Suppressor macrophage treated with lipopolysaccharide for 4 hours (primary cell): ENCODE data around the gene ATXN2.
A peak's percentile ranks its signal among the peaks of the same experiment; 100 is the strongest.
"Not testable (repeated sequence)": the region's sequence is repeated elsewhere in the genome, so short reads cannot be mapped to it uniquely, and the experiment has no call there.

ENCODE experiments used
- DNase-seq: peaks from one replicate; pipeline ENCODE4 v3.0.0-alpha.2; 2020

The ATXN2 gene

DNA sequence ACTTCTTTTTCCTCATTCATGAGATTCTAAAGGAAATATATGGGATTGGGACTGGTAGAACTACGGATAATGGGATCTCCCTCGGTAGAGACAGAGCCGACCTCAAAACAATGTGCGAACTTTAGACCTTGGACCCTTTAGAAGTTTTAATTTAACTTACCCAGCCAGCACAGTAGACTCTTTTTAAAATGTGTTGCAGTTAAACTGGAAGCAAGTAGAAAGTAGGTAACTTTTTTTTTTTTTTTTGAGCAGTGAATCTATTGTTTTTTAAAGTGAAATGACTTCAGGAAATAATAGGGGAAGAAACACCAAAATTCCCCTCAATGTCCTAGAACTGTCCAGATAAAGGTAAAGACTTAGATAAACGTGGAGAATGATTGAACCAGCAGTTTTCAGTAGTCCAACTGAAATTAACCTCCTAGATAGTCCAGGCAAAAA, 1.1 kb upstream of the ATXN2 start:
- no peak for DNase-seq

DNA sequence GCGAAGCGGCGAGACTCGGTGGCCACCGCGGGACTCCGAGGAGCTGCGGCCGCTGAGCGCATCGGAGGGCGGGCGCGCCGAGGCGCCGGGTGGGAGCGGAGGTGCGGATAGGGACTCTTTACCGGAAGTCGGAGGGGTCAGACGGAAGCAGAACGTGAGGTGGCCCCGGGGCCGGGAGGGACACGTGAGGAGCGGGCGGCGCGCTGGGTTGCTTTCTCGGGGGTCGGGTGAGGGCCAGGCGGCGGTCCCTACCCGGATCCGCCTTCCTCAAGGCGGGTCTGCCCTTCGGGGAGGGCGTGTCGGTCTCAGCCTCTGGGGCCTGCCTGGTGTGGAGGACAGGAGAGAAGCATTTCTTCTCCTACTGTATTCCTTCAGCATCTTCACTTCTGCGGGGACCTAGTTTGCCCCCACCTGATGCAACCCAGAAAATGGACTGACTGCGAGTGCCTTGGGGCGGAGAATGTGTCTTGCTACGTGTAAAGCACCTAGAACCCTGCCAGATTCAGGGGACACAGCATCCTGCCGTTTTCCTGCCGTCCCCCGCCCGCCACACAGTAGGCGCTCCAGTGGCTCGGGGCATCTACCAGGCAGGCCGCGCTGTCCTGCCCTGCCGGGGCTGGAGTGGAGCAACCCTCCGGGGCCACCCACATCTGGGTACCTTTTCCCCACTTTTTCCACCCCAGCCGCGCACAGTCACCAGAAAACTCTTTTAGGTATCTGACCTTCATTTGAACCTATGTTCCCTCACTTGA, 514 bp upstream of the ATXN2 start:
- peak; percentile 89 for DNase-seq

DNA sequence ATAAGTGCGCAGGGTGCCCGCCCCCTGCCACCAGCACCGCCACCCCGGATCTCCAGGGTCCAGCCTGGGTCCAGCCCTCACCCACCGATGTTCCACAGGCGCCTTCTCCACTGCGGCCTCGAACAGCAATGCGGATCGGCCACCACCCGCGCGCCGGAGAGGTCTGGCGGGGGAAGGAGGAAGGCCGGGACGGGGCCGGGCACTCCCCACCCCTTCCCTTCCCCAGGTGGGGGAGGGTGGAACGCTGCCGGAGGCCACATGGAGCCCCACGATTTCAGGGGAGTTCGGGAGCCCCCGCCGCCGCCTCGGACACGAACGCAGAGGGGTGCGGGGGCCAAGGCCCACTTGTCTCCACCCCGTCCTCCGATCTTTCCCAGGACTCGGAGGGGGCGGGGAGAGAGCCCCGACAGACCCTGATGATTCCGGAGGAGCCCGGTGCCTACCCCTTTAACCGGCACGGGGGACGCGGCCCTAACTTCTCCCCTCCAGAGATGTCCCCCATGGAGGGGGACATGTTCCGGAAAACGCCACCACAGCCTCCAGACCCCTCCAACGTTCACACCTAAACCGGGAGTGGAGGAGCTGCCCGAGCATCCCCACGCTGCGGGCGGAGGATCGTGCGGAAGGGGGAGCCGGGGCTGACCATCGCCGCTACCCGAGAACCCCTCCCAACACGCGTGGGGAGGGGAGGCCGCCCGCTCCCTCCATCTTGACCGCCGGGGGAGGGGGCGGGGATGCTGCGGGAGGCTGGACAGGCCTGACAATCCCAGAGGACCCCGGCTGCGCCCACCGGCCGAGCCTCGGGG, 1.1 kb downstream of the ATXN2 start:
- DNase-seq, result peak; percentile 62

DNA sequence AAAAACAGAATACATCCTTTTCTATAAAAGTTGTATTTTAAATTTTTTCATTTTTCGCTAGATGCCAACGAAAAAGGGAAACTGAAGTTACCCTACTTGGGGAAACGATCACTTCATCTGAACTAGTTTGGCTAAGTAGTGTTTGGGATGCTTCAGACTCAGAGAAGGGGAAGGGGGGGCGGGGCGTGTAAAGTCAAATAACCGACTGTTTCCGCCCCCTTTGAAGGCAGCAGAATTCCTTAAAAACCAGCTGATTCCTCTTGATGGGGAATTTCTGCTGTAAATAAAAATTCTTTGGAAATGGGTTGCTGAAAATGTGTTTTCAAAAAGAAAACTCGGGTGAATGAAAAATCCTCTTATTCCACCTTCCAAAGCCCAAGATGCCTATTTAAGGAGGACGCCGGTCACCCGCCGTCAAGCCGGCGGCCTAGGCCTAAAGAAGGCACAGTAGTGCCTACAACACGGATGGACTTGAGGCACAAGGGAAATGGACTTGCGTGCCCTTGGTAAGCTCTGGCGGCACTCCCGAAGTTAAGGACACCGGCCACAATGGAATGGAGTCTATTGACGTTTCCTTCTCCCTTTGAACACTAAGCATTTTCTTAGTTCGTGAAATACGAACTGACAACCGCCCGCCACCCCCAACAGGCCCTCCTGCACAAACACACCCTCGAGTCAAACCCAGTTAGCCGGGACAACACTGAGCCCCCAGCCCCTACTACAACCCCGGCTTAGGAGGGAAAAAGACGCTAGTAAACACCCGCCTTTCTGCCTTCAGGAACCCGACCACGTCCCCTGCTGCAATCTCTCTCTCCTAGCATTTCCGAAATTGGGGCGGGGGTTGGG, 1.9 kb downstream of the ATXN2 start:
- peak; percentile 40 for DNase-seq

DNA sequence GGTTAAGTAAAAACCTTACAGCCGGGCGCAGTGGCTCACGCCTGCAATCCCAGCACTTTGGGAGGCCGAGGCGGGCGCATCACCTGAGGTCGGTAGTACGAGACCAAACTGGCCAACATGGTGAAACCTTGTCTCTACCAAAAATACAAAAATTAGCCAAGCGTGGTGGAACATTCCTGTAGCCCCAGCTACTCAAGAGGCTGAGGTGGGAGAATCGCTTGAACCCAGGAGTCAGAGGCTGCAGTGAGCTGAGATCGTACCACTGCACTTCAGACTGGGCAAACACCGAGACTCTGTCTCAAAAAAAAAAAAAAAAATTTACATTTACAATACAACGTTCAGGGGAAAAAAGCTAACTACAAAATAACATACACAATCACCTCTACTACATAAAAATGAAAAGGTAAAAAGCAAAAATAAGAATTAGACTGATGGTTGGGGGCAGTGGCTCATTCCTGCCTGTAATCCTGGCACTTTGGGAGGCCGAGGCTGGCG, 3.7 kb downstream of the ATXN2 start:
- DNase-seq, result not testable (repeated sequence)

DNA sequence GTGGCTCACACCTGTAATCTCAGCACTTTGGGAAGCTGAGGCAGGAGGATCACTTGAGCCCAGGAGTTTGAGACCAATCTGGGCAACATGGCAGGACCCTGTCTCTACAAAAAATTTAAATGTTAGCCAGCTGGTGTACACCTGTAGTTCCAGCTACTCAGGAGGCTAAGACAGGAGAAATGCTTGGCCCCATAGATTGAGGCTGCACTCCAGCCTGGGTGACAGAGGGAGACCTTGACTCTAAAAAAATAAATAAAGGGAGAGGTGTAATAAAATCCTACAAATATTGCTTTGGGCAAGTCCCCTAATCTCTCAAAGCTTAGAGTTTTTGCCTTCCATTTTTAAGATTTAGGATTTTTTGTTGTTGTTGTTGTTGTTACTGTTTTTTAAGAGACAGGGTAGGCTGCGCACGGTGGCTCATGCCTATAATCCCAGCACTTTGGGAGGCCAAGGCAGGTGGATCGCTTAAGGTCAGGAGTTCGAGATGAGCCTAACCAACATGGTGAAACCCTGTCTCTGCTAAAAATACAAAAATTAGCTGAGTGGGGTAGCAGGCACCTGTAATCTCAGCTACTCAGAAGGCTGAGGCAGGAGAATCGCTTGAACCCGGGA, 7.6 kb downstream of the ATXN2 start:
- not testable (repeated sequence) for DNase-seq

DNA sequence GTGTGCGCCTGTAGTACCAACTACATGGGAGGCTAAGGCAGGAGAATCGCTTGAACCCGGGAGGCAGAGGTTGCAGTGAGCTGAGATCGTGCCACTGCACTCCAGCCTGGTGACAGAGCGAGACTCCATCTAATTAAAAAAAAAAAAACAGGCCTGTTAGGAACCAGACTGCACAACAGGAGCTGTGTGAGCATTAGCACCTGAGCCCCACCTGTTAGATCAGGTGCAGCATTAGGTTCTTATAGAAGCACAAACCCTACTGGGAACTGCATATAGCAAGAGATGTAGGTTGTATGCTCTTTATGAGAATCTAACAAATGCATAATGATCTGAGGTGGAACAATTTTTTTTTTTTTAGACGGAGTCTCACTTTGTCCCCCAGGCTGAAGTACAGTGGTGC, 8.6 kb downstream of the ATXN2 start:
- no peak for DNase-seq

DNA sequence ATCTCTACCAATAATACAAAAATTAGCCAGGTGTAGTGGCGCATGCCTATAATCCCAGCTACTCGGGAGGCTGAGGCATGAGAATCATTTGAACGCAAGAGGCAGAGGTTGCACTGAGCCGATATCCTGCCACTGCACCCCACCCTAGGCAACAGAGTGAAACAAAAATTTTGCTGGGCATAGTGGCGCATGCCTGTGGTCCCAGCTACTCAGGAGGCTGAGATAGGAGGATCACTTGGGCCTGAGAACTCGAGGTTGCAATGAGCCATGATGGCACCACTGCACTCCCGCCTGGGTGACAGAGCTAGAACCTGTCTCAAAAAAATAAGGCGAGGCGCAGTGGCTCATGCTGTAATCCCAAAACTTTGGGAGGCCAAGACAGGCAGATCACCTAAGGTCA, 9.5 kb downstream of the ATXN2 start:
- no peak for DNase-seq

DNA sequence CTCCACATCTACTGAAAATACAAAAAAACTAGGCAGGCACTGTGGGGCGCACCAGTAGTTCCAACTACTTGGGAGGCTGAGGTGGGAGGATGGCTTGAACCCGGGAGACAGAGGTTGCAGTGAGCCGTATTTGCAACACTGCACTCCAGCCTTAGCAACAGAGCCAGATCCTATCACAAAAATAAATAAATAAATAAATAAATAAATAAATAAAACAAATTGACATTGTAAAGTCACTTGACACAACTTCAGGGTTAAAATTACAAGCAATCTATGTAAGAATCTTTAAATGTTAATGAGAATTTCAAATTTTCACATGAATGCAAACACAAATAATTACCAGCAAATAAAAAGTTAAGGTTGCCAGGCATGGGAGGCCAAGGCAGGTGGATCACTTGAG, 11.1 kb downstream of the ATXN2 start:
- DNase-seq, result no peak

DNA sequence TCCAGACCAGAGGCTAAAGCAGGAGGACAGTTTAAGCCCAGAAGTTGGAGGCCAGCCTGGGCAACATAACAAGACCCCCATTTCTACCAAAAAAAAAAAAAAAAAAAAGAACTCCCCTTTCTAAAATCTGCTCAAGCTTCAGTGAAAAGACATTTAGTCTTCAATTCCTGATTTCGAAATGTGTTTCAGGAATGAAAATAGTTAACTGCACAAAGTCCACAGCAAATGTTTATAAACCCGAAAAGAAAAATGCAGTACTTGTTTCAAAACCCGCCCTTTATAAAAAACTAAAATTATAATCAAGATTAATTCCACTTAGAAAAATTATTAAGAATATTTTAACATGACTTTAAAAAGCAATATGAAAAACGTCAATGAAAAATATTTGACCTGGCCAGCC, 12.1 kb downstream of the ATXN2 start:
- DNase-seq, result no peak

DNA sequence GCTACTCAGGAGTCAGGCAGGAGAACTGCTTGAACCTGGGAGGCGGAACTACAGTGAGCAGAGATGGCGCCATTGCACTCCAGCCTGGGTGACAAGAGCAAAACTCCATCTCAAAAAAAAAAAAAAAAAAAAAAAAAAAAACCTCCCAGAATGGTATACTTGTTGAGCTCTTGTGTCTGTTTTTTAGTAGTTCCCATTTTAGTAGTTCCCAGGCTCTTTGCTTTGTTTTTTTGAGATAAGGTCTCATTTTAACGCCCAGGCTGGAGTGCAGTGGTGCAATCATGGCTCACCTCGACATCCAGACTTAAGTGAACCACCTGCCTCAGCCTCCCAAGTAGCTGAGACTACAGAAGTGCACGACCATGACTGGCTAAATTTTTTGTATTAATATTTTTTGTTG, 13.4 kb downstream of the ATXN2 start:
- no peak for DNase-seq

DNA sequence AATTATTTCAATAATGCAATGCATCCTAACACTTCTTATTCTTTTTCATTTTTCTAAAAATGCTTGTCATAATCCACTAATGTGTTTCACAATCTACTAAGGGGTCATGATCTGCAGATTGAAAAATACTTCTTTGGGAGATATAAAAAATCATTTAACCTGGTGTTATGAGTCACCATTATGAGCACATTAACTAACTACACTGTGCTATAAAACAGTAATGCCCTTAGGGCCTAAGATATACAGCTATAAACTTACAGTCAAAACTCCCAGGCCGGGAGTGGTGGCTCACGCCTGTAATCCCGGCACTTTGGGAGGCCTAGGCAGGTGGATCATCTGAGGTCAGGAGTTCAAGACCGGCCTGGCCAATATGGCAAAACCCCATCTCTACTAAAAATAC, 14.2 kb downstream of the ATXN2 start:
- no peak for DNase-seq

DNA sequence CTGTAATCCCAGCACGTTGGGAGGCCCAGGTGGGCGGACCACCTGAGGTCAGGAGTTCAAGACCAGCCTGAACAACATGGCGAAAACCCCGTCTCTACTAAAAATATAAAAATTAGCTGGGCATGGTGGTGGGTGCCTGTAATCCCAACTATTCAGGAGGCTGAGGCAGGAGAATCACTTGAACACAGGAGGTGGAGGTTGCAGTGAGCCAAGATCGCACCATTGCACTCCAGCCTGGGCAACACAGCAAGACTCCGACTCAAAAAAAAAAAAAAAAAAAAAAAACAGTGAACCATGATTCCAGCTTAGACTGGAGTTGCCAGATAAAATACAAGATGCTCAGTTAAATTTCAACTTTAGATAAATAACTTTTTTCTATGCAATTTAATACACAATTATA, 15.6 kb downstream of the ATXN2 start:
- DNase-seq, result not testable (repeated sequence)

DNA sequence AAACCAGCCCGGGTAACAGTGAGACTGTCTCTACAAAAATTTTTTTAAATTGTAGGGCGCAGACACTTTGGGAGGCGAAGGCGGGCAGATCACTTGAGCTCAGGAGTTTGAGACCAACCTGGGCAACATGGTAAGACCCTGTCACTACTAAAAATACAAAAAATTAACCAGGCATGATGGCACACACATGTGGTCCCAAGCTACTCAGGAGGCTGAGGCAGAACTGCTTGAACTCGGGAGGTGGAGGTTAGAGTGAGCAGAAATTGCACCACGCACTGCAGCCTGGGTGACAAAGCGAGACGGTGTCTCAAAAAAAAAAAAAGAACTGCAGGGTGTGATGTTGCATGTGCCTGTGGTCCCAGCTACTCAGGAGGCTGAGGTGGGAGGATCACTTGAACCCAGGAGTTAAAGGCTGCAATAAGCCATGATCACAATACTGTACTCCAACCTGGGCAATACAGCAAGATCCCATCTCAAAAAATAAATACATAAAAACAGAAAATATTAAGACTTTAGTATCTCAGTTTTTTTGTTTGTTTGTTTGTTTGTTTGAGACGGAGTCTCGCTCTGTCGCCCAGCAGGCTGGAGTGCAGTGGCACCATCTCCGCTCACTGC, 16.9 kb downstream of the ATXN2 start:
- DNase-seq, result no peak

DNA sequence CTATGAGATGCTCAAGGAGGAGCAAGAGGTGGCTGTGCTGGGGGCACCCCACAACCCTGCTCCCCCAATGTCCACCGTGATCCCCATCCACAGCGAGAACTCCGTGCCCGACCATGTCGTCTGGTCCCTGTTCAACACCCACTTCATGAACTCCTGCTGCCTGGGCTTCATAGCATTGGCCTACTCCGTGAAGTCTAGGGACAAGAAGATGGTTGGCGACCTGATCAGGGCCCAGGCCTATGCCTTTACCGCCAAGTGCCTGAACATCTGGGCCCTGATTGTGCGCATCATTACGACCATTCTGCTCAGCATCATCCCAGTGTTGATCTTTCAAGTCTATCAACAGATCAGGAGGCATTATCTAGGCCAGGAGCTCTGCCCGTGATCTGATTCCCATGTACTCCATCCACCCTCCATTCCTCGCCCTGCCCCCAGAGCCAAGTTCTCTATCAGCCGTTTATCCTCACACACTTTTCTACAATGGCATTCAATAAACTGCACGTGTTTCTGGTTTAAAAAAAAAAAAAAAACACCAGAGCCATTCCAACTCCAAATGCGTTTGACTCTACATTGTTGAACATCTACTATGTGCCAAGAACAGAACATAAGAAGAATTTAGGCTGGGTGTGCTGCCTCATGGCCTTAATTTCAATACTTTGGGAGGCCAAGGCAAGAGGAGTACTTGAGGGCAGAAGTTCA, 17.5 kb downstream of the ATXN2 start:
- no peak for DNase-seq

DNA sequence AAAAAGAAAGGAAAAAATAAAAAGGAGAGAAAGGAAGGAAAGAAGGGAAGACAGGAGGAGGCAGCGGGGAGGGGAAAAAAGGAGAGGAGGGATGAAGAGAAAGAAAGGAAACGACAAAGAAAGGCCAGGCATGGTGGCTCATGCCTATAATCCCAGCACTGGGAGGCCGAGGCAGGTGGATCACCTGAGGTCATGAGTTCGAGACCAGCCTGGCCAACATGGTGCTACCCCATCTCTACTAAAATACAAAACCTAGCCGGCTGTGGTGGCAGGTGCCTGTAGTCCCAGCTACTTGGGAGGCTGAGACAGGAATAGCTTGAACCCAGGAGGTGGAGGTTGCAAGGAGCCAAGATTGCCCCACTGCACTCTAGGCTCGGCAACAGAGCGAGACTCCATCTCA, 18.4 kb downstream of the ATXN2 start:
- DNase-seq, result no peak

DNA sequence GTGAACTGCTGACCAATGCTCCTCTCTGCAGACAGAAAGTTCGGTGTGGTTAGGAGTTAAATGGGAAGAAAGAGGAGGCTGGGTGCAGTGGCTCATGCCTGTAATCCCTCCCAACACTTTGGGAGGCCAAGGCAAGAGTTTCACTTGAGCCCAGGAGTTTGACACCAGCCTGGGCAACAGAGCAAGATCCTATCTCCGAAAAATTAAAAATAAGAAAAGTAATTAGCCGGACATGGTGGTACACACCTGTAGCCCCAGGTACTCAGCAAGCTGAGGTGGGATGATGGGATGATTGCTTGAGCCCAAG, 19.0 kb downstream of the ATXN2 start:
- DNase-seq, result no peak

DNA sequence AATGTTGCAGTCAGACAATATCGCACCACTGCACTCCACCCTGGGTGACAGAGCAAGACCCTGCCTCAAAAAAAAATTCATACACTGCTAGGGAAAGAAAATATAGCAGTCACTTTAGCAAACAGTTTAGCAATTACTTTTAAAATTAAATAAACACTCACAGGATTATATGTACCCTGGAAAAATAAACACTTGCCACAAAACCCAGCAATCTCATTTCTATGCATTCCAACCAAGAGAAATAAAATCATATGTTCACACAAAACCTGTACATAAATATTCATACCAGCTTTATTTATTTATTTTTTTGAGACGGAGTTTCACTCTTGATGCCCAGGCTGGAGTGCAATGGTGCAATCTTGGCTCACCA, 20.2 kb downstream of the ATXN2 start:
- DNase-seq, result no peak

DNA sequence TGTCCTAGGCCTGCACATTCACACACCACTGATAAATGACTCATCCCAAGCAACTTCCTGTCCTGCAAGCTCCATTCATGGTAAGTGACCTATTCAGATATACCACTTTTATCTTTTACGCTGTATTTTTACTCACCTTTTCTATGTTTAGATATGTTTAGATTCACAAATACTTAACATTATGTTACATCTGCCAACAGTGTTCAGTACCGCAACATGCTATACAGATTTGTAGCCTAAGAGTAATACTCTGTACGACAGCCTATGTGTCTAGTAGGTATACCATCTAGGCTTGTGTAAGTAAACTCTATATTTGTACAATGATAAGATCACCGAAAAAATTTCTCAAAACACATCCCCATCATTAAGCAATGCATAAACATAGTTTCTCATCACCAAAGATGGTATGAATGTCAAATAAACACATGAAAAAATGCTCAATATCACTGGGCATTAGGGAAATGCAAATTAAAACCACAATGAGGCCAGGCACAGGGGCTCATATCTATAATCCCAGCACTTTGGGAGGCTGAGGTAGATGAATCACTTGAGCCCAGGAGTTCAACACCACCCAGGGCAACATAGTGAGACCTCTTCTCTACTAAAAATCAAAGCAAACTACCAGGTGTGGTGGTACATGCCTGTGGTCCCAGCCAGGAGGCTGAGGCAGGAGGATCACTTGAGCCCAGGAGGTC, 20.7 kb downstream of the ATXN2 start:
- DNase-seq, result peak; percentile 45

DNA sequence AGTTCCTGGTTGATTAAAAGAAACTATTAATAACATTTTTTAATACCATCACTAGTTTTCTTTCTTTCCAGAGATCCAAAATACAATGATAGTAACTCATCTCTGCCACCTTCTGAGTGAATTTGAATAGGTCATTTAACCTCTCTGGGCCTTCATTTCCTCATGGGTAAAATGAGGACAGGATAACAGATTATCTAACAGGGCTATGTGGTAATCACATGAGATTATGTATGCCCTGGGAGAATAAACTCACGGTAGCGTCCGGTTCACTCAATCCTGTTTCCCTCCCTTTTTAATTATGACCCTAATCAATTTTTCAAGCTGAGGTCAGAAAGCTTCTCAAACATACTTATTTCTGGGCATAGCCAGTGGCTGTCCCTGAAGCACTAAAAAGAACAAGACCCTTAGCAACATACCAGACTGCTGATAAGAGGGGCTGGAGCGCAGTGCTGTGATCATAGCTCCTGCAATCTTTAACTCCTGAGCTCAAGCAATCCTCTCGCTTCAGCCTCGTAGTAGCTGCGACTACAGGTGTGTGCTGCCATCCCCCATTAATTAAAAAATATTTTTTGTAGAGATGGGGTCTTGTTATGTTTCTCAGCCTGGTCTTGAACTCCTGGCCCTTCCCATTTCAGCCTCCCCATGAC, 24.2 kb downstream of the ATXN2 start:
- DNase-seq, result no peak

DNA sequence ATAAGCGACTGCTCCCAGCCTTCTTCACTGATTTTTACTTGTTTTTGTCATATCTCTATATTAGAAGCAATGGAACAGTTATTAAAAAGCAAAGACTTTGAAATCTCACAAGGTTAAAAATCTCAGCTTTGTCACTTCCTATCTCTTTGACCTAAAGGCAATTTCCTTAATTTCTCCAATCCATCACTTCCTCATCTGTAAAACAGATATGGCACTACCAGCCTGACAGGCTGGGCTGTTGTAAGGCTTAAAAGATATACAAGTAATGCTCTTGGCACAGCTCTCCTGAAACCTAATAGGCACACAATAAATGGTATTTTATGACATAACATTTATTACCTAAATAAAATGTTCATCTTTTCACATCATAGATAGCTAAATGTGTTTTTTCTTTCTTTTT, 25.6 kb downstream of the ATXN2 start:
- peak; percentile 15 for DNase-seq
